ENCODE measurements around the gene B3GLCT. TPM values are rescaled to one million over a fixed set of nuclear protein-coding genes. Genes with fewer than 3 reads are reported as not detected.

Gene B3GLCT
- total and polyA plus RNA-seq, 2 experiments from 2014 or later = 2.2 to 4.4 TPM

DNA sequence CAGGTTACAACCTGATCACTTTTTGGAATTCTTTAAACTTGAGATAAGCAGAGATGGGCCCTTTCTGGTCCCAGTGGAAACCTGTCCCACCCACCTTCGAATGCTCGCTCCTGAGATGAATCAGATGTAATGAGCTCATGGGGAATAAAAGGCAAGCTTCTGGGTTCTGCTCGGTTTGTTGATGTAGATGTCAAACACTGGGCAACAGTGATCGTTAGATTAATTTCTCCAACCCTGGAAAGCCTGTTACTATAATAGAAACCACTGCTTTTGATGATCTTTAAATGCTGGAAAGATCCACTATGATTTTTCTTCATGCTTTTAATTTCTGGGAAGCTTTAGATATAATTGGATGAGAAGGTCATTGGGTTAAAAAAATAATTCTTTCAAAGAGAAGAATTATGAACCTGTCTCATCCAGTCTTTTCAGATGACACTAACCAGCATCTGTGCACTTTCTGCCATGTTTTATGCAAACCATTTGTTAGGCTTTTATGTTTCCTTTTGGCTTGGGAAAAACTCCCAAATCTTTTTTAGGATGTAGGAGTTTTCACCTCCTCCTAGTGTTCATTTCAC lies 49.3 kb downstream of the B3GLCT start:
- ATAC-seq (no peak), DNase-seq (ENCODE audit: low spot score) (no peak)
- Histone ChIP-seq H3K9me2 (ENCODE audit: insufficient read depth) (no peaks in the 10 kb centered on the region), H3K4me2 (no peak overlapping the region), H3K79me2 (replicated peaks; ENCODE audit: insufficient read depth) (no peaks in the 10 kb centered on the region), H3K27me3 (ENCODE audit: insufficient read depth) (no peaks in the 10 kb centered on the region), H3K36me3 (ENCODE audit: insufficient read depth) (no peaks in the 10 kb centered on the region), H3K4me3 (no peak overlapping the region), H4K20me1 (replicated peaks; ENCODE audit: insufficient read depth) (no peaks in the 10 kb centered on the region), H2AFZ (no peak overlapping the region), H3F3A (replicated peaks; ENCODE audit: low read depth) (no peaks in the 10 kb centered on the region), H3K4me1 (ENCODE audit: insufficient read depth) (no peaks in the 10 kb centered on the region), H3K27ac (ENCODE audit: low read depth) (no peak overlapping the region)
- no peaks in the 10 kb centered on the region for H3K4me1 Mint-ChIP-seq
- TF ChIP-seq CREB1 (CRISPR knock-in tag; IDR thresholded peaks at IDR 0.05; ENCODE audit: low read depth) = no peak
- TF ChIP-seq, protein P1, sequence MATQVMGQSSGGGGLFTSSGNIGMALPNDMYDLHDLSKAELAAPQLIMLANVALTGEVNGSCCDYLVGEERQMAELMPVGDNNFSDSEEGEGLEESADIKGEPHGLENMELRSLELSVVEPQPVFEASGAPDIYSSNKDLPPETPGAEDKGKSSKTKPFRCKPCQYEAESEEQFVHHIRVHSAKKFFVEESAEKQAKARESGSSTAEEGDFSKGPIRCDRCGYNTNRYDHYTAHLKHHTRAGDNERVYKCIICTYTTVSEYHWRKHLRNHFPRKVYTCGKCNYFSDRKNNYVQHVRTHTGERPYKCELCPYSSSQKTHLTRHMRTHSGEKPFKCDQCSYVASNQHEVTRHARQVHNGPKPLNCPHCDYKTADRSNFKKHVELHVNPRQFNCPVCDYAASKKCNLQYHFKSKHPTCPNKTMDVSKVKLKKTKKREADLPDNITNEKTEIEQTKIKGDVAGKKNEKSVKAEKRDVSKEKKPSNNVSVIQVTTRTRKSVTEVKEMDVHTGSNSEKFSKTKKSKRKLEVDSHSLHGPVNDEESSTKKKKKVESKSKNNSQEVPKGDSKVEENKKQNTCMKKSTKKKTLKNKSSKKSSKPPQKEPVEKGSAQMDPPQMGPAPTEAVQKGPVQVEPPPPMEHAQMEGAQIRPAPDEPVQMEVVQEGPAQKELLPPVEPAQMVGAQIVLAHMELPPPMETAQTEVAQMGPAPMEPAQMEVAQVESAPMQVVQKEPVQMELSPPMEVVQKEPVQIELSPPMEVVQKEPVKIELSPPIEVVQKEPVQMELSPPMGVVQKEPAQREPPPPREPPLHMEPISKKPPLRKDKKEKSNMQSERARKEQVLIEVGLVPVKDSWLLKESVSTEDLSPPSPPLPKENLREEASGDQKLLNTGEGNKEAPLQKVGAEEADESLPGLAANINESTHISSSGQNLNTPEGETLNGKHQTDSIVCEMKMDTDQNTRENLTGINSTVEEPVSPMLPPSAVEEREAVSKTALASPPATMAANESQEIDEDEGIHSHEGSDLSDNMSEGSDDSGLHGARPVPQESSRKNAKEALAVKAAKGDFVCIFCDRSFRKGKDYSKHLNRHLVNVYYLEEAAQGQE (IDR thresholded peaks at IDR 0.05; ENCODE audit: unreplicated experiment) = no peak
- no peak for TF ChIP-seq NANOG (IDR thresholded peaks at IDR 0.05; ENCODE audit: borderline replicate concordance)
- TF ChIP-seq, protein P2, sequence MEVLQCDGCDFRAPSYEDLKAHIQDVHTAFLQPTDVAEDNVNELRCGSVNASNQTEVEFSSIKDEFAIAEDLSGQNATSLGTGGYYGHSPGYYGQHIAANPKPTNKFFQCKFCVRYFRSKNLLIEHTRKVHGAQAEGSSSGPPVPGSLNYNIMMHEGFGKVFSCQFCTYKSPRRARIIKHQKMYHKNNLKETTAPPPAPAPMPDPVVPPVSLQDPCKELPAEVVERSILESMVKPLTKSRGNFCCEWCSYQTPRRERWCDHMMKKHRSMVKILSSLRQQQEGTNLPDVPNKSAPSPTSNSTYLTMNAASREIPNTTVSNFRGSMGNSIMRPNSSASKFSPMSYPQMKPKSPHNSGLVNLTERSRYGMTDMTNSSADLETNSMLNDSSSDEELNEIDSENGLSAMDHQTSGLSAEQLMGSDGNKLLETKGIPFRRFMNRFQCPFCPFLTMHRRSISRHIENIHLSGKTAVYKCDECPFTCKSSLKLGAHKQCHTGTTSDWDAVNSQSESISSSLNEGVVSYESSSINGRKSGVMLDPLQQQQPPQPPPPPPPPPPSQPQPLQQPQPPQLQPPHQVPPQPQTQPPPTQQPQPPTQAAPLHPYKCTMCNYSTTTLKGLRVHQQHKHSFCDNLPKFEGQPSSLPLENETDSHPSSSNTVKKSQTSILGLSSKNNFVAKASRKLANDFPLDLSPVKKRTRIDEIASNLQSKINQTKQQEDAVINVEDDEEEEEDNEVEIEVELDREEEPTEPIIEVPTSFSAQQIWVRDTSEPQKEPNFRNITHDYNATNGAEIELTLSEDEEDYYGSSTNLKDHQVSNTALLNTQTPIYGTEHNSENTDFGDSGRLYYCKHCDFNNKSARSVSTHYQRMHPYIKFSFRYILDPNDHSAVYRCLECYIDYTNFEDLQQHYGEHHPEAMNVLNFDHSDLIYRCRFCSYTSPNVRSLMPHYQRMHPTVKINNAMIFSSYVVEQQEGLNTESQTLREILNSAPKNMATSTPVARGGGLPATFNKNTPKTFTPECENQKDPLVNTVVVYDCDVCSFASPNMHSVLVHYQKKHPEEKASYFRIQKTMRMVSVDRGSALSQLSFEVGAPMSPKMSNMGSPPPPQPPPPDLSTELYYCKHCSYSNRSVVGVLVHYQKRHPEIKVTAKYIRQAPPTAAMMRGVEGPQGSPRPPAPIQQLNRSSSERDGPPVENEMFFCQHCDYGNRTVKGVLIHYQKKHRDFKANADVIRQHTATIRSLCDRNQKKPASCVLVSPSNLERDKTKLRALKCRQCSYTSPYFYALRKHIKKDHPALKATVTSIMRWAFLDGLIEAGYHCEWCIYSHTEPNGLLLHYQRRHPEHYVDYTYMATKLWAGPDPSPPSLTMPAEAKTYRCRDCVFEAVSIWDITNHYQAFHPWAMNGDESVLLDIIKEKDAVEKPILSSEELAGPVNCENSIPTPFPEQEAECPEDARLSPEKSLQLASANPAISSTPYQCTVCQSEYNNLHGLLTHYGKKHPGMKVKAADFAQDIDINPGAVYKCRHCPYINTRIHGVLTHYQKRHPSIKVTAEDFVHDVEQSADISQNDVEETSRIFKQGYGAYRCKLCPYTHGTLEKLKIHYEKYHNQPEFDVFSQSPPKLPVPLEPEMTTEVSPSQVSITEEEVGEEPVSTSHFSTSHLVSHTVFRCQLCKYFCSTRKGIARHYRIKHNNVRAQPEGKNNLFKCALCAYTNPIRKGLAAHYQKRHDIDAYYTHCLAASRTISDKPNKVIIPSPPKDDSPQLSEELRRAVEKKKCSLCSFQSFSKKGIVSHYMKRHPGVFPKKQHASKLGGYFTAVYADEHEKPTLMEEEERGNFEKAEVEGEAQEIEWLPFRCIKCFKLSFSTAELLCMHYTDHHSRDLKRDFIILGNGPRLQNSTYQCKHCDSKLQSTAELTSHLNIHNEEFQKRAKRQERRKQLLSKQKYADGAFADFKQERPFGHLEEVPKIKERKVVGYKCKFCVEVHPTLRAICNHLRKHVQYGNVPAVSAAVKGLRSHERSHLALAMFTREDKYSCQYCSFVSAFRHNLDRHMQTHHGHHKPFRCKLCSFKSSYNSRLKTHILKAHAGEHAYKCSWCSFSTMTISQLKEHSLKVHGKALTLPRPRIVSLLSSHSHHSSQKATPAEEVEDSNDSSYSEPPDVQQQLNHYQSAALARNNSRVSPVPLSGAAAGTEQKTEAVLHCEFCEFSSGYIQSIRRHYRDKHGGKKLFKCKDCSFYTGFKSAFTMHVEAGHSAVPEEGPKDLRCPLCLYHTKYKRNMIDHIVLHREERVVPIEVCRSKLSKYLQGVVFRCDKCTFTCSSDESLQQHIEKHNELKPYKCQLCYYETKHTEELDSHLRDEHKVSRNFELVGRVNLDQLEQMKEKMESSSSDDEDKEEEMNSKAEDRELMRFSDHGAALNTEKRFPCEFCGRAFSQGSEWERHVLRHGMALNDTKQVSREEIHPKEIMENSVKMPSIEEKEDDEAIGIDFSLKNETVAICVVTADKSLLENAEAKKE (CRISPR knock-in tag; IDR thresholded peaks at IDR 0.05) = no peak
- H3K27ac Mint-ChIP-seq = no peak overlapping the region
- no peaks in the 10 kb centered on the region for H3K27me3 Mint-ChIP-seq (ENCODE audit: insufficient read depth, low read depth, poor library complexity)
- H3K36me3 Mint-ChIP-seq (ENCODE audit: low read depth) = peaks cover 22% of the 10 kb centered on the region
- H3K4me3 Mint-ChIP-seq = no peak overlapping the region
- peaks cover 15% of the 10 kb centered on the region for H3K9me3 Mint-ChIP-seq
